Spleen (tissue), 7 donors: ENCODE data around the gene TRERF1.

ENCODE experiments used
- CTCF ChIP-seq, 11 experiments: fragments of 200-600 bp in 7 of 11; fragments of 450-650 bp in 4 of 11; sonication (generic) in 4 of 11; IDR thresholded peaks in 8 of 11; conservative IDR thresholded peaks in 3 of 11; 1 replicate in 7 of 11; 2 replicates in 4 of 11; pipeline versions ENCODE4 v1.4.0 to v1.8.0; 2016 to 2021; ENCODE audit warnings: antibody characterized with exemption in 11 of 11, inconsistent platforms in 4 of 11, mild to moderate bottlenecking in 1 of 11
- POLR2A ChIP-seq, 3 donors: fragments of 450-650 bp; IDR thresholded peaks; one replicate each; pipeline ENCODE4 v1.5.1; 2017; ENCODE audit warnings: antibody characterized with exemption in 3 of 3, mild to moderate bottlenecking in 1 of 3
- POLR2AphosphoS5 ChIP-seq, 3 donors: sonication (generic); formaldehyde crosslinking; IDR thresholded peaks; one replicate each; pipeline ENCODE4 v1.5.1; 2017; ENCODE audit warnings: antibody characterized with exemption in 3 of 3
- donor health status: DM: no; HTN: no; CAD: no; lungs with moderate emphysema.
- donor health status: DM: no; HTN: no; CAD: no.
- donor health status: DM: no; HTN: no; CAD: no.

GRCh38 chr6:42211726-42212125 is 240.0 kb downstream of the TRERF1 start:
- TF ChIP-seq CTCF (IDR thresholded peaks at IDR 0.05 in 8 of 11, conservative IDR thresholded peaks at IDR 0.05 in 3 of 11) (no peak), POLR2A (IDR thresholded peaks at IDR 0.05) (no peak), POLR2AphosphoS5 (IDR thresholded peaks at IDR 0.05) (no peak)
